Stomach (tissue), 4 donors: ENCODE data around the gene NOC4L.
"Not testable (repeated sequence)": the region's sequence is repeated elsewhere in the genome, so short reads cannot be mapped to it uniquely, and the experiment has no call there.

Experiments used
- EP300 ChIP-seq: sonication (generic); formaldehyde crosslinking; IDR thresholded peaks from one replicate; pipeline ENCODE4 v1.6.1; 2017; ENCODE audit warnings: antibody characterized with exemption
- POLR2A ChIP-seq, 4 donors: fragments of 450-650 bp; IDR thresholded peaks; one replicate each; pipeline ENCODE4 v1.6.1; 2016; ENCODE audit warnings: antibody characterized with exemption in 4 of 4, control low read depth in 2 of 4, mild to moderate bottlenecking in 1 of 4, moderate library complexity in 1 of 4
- POLR2AphosphoS5 ChIP-seq, 3 donors: sonication (generic); formaldehyde crosslinking; IDR thresholded peaks; one replicate each; pipeline ENCODE4 v1.6.1; 2016; ENCODE audit warnings: antibody characterized with exemption in 3 of 3
- TF ChIP-seq, protein P1 (sequence below), 7 experiments: fragments of 450-650 bp in 4 of 7; fragments of 200-600 bp in 3 of 7; sonication (generic) in 3 of 7; IDR thresholded peaks; one replicate each; pipeline ENCODE4 v1.5.1; 2016 to 2019; ENCODE audit warnings: antibody characterized with exemption in 7 of 7, control low read depth in 2 of 7, mild to moderate bottlenecking in 1 of 7

DNA sequence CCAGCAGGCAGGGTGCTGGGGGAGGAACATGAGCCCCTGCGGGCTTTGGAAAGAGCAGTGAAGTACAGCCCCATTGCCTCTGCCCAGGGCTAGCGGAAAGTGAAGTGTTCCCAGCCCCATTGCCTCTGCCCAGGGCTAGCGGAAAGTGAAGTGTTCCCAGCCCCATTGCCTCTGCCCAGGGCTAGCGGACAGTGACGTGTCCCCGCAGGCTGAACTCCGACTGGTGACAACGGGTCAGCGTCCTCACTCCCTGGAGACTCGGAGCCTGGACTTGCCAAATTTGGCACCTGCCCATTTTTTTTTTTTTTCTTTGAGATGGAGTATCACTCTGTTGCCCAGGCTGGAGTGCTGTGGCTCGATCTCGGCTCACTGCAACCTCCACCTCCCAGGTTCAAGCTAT lies 51.0 kb downstream of the NOC4L start:
- TF ChIP-seq POLR2AphosphoS5 (IDR thresholded peaks at IDR 0.05); EP300; POLR2A (IDR thresholded peaks at IDR 0.05): not testable (repeated sequence)
- TF ChIP-seq, protein P1, sequence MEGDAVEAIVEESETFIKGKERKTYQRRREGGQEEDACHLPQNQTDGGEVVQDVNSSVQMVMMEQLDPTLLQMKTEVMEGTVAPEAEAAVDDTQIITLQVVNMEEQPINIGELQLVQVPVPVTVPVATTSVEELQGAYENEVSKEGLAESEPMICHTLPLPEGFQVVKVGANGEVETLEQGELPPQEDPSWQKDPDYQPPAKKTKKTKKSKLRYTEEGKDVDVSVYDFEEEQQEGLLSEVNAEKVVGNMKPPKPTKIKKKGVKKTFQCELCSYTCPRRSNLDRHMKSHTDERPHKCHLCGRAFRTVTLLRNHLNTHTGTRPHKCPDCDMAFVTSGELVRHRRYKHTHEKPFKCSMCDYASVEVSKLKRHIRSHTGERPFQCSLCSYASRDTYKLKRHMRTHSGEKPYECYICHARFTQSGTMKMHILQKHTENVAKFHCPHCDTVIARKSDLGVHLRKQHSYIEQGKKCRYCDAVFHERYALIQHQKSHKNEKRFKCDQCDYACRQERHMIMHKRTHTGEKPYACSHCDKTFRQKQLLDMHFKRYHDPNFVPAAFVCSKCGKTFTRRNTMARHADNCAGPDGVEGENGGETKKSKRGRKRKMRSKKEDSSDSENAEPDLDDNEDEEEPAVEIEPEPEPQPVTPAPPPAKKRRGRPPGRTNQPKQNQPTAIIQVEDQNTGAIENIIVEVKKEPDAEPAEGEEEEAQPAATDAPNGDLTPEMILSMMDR (IDR thresholded peaks at IDR 0.05) = not testable (repeated sequence)
